WERI-Rb-1 (cell line): ENCODE results near the gene MYBPC3.

Experiments used
- DNase-seq: peaks from one replicate; pipeline ENCODE4 v3.0.0-alpha.2; 2020
- H3K27ac ChIP-seq: fragments of 250-450 bp; sonication (Bioruptor Pico); 2 replicates; pipeline ENCODE4 v1.5.1; 2020; ENCODE audit warnings: mild to moderate bottlenecking, moderate library complexity
- H3K27me3 ChIP-seq: fragments of 250-450 bp; sonication (Bioruptor Pico); 2 replicates; pipeline ENCODE4 v1.5.1; 2021; ENCODE audit warnings: mild to moderate bottlenecking, low read depth, moderate library complexity; ENCODE audit not compliant: insufficient read depth, severe bottlenecking
- H3K36me3 ChIP-seq: fragments of 250-450 bp; sonication (Bioruptor Pico); 2 replicates; pipeline ENCODE4 v1.5.1; 2020; ENCODE audit warnings: mild to moderate bottlenecking, moderate library complexity
- H3K4me3 ChIP-seq: 2 replicates; pipeline ENCODE4 v1.5.1; 2011; ENCODE audit warnings: low read depth, mild to moderate bottlenecking, control low read depth, low read length
- H3K9me3 ChIP-seq: fragments of 250-450 bp; sonication (Bioruptor Pico); 2 replicates; pipeline ENCODE4 v1.5.1; 2021; ENCODE audit warnings: mild to moderate bottlenecking, moderate library complexity; ENCODE audit not compliant: severe bottlenecking
- TF ChIP-seq, protein P1 (sequence below): IDR thresholded peaks from 2 replicates; pipeline ENCODE4 v1.5.1; 2011; ENCODE audit warnings: low read depth, mild to moderate bottlenecking, control low read depth, inconsistent platforms, low read length

The MYBPC3 gene

DNA sequence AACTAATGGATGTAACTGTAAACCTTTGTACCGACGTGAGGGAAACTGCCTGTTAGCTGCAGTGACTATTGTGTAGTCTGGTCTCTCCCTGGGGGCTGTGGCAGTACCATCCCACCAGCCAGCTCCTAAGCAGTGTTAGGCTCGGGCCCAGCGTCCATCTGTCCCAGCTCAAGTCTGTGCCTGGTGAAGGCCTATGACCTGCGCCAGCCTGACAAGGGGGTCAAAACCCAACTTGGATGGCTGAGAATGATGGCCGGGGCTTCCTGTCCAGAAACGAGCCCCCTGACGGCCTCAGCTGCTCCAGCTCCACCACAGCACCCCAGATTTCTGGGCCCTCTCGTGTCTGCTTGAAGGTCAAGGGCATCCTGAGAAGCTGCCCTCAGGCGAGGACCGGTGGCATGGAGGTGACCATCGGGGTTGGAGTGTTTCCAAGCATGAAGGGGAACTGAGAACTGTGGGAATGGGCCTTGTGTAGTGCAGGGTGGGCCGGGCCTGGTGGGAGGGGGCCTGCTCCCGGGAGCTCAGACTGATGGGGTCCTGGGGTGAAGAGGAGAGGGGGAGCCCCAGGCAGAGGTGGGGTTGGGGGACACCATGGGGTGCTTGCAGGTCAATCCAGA lies 40.2 kb upstream of the MYBPC3 start:
- H3K4me3 ChIP-seq = no peak overlapping the region
- no peak overlapping the region for H3K27ac ChIP-seq
- TF ChIP-seq, protein P1, sequence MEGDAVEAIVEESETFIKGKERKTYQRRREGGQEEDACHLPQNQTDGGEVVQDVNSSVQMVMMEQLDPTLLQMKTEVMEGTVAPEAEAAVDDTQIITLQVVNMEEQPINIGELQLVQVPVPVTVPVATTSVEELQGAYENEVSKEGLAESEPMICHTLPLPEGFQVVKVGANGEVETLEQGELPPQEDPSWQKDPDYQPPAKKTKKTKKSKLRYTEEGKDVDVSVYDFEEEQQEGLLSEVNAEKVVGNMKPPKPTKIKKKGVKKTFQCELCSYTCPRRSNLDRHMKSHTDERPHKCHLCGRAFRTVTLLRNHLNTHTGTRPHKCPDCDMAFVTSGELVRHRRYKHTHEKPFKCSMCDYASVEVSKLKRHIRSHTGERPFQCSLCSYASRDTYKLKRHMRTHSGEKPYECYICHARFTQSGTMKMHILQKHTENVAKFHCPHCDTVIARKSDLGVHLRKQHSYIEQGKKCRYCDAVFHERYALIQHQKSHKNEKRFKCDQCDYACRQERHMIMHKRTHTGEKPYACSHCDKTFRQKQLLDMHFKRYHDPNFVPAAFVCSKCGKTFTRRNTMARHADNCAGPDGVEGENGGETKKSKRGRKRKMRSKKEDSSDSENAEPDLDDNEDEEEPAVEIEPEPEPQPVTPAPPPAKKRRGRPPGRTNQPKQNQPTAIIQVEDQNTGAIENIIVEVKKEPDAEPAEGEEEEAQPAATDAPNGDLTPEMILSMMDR = no peak
- DNase-seq = no peak
- H3K27me3 ChIP-seq = no peaks in the 10 kb centered on the region
- no peaks in the 10 kb centered on the region for H3K36me3 ChIP-seq
- H3K9me3 ChIP-seq = no peaks in the 10 kb centered on the region

DNA sequence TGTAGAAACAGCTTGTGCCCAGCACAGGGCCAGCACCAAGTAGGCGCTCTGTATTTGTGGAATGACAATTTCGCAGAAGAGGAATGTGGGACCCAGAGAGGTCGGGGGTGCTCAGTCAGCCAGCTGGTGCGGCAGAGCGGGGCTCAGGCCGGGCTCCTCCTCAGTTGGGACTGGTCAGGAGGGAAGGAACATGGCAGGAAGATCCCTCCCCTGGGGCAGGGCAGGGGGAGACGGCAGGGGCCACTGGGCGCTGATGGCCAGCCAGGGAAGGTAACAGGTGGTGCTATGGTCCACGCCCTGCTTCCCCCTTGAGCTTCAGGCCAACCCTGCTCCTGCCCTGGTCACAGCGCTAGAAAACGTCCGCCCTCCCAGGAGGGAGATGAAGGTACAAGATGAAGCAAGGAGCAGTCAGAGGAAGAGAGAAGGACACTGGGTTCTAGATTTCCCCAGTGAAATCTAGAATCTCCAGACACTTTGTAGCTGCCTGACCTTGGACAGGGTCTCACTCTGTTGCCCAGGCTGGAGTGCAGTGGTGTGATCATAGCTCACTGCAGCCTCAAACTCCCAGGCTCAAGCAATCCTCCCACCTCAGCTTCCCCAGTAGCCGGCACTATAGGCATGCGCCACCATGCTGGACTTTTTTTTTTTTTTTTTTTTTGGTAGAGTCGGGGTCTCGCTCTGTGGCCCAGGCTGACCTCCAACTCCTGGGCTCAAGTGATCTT lies 39.4 kb upstream of the MYBPC3 start:
- TF ChIP-seq, protein P1 = no peak

DNA sequence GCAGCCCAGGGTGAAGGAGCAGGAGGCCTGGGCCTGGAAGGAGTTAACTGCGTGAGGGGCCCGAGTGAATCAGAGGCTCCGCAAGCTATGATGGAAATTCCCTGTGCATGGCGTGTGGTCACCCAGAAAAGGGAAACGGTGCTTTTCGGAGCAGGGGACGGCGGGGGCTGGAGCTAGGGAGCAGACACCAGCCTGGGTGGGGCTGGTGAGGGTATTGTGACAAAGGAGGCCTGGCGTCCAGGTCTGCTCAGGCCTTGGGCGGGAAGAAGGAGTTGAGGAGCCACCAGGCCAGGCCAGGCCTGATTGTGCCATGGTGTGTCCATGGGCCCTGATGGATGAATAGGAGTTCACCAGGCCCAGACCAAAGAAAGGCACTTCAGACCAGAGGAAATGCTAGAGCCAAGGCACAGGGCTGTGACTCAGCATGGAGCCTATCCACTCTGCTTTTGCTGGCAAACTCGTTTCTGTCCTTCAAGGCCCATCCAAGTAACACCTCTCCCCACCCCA lies 38.6 kb upstream of the MYBPC3 start:
- Histone ChIP-seq H3K9me3 (no peaks in the 10 kb centered on the region), H3K27me3 (no peaks in the 10 kb centered on the region), H3K36me3 (no peaks in the 10 kb centered on the region), H3K4me3 (no peak overlapping the region), H3K27ac (no peak overlapping the region)
- TF ChIP-seq, protein P1 = no peak
- DNase-seq = no peak

More for the DNA sequence above, 39.4 kb upstream of the MYBPC3 start:
- Histone ChIP-seq H3K4me3 (no peak overlapping the region), H3K27me3 (no peaks in the 10 kb centered on the region), H3K36me3 (no peaks in the 10 kb centered on the region), H3K27ac (no peak overlapping the region), H3K9me3 (no peaks in the 10 kb centered on the region)
- no peak for DNase-seq

DNA sequence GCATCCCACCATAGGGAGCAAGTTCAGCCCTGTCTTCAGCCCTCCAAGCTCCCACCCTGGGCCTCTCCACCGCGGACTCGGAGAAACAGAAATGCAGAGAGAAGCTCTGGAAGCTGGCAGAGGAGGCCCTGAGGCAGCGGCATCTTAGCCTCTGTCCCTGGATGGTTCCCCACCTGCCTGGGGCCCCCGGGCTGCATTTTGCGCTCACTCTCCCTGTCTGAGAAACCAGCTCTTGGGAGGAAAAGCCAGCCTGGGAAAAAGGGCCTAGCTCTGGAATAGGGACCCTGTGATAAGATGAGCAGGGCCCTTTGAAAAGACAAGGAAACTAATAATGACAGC lies 37.9 kb upstream of the MYBPC3 start:
- H3K27ac ChIP-seq = no peak overlapping the region

DNA sequence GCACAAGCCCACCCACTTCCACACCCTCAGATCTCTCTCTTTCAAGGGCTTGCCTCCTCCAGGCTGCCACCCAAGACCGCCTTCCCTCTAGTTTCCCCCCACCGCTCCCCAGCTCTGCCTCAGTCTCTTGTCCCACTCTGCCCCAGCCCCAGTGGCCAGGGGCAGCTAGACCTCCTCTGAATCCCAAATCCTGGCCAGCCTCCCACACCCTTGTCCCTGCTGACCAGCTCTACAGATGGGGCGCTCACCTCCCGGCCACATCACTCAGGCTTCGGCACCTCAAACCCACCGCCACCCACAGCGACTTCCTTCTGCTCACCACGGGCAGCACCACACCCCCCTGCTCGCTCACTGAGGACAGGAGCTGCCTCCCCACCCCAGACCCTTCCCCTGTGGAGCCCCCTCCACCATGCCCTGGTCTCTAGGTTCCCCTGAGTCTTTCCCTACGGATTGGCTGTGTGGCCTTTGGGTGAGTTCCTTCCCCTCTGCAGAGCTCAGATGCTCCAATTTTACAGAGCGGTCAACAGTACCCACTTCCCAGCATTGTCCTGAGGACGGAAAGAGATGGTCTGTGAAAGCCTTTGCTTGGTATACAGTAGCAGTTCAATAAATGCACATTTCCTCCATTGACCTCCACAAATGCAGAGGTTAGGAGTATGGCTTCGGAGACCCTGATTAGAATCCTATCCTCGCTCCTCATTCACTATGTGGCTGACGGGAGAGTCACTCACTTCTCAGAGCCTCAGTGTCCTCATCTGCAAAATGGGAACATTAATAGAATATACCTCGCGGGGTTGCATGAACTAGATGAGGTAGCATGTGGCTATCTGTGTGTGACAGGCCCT lies 37.3 kb upstream of the MYBPC3 start:
- Histone ChIP-seq H3K9me3 (no peaks in the 10 kb centered on the region), H3K27ac (no peak overlapping the region), H3K36me3 (no peaks in the 10 kb centered on the region), H3K4me3 (no peak overlapping the region), H3K27me3 (no peaks in the 10 kb centered on the region)
- TF ChIP-seq, protein P1 = no peak
- DNase-seq = no peak

More for the DNA sequence above, 37.9 kb upstream of the MYBPC3 start:
- Histone ChIP-seq H3K27me3 (no peaks in the 10 kb centered on the region), H3K4me3 (no peak overlapping the region), H3K36me3 (no peaks in the 10 kb centered on the region), H3K9me3 (no peaks in the 10 kb centered on the region)
- TF ChIP-seq, protein P1 = no peak
- no peak for DNase-seq
